Measurements from ENCODE around the gene SEZ6.

DNA sequence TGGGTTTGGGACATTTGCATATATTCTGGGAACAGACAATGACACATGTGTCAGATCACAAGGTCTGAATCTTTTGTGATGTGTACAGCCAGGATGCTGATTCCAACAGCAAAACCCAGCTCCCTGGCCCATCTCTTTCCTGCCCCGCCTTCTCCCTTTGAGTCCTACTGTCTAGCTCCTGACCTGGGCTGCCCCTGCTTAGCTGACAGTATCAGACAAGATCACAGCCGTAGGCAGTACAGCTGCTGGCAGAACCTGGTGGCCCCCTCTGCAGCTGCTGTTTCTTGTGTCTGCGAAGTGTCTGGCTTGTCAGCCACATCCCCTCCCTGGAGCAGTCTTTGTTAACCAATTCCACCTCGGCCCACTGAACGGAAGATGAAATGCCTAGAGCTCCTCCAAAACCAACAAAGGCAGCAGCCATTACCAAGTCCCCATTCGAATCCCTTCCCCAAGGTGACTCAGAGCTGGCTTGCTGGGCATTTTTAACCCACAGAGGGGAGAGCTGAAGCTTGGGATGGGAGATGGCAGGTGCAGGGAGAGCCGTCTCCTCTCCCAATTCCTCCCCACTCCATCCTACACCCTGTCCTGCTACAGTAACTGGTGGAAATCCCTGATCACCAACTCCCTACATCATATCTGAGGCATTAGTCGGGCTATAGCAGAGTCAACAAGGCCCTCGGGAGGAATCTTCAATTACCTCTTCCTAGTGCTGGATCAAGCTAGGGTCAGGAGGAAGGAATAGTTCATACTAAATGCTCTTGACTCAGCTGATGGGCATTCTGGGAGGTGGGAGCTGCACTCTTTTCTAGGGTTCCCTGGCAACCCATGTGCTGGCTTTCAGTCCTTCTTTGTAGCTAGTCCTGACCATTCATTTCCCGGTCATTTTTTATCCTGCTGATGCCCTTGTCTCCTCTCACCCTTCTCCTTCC, 42.9 kb upstream of the SEZ6 start:
- TF ChIP-seq, protein P1, sequence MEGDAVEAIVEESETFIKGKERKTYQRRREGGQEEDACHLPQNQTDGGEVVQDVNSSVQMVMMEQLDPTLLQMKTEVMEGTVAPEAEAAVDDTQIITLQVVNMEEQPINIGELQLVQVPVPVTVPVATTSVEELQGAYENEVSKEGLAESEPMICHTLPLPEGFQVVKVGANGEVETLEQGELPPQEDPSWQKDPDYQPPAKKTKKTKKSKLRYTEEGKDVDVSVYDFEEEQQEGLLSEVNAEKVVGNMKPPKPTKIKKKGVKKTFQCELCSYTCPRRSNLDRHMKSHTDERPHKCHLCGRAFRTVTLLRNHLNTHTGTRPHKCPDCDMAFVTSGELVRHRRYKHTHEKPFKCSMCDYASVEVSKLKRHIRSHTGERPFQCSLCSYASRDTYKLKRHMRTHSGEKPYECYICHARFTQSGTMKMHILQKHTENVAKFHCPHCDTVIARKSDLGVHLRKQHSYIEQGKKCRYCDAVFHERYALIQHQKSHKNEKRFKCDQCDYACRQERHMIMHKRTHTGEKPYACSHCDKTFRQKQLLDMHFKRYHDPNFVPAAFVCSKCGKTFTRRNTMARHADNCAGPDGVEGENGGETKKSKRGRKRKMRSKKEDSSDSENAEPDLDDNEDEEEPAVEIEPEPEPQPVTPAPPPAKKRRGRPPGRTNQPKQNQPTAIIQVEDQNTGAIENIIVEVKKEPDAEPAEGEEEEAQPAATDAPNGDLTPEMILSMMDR (conservative IDR thresholded peaks at IDR 0.05; ENCODE audit: low read depth, low read length) = no peak
- no peak for TF ChIP-seq EZH2 (IDR thresholded peaks at IDR 0.05; ENCODE audit: borderline replicate concordance, low read depth, low read length, poor library complexity, severe bottlenecking)
